Breast epithelium (tissue), 4 donors: ENCODE results near the gene ZNF536. TPM values are rescaled to one million over a fixed set of nuclear protein-coding genes. Genes with fewer than 3 reads are reported as not detected.
"Not testable (repeated sequence)": the region's sequence is repeated elsewhere in the genome, so short reads cannot be mapped to it uniquely, and the experiment has no call there.

Source experiments
- DNase-seq, 2 donors: peaks; one replicate each; pipeline ENCODE4 v3.0.0-alpha.2; 2019; ENCODE audit warnings: low spot score in 2 of 2
- H3K27ac ChIP-seq, 2 donors: fragments of 200-600 bp; sonication (generic) in 1 of 2; one replicate each; pipeline ENCODE4 v1.5.1; 2016 to 2019; ENCODE audit warnings: mild to moderate bottlenecking in 1 of 2
- H3K27me3 ChIP-seq, 2 donors: fragments of 200-600 bp; sonication (generic) in 1 of 2; one replicate each; pipeline versions ENCODE4 v1.5.1 to v1.6.0; 2017 to 2019; ENCODE audit warnings: control low read depth in 1 of 2, mild to moderate bottlenecking in 1 of 2
- H3K36me3 ChIP-seq: fragments of 200-600 bp; one replicate; pipeline ENCODE4 v1.5.1; 2019
- H3K4me1 ChIP-seq, 2 donors: fragments of 200-600 bp; sonication (generic); one replicate each; pipeline ENCODE4 v1.5.1; 2016 to 2019; ENCODE audit warnings: control low read depth in 1 of 2
- H3K4me3 ChIP-seq, 3 donors: fragments of 200-600 bp; sonication (generic); 1 replicate in 2 of 3; 2 replicates in 1 of 3; pipeline ENCODE4 v1.5.1; 2016 to 2019; ENCODE audit warnings: mild to moderate bottlenecking in 3 of 3, moderate library complexity in 2 of 3
- H3K9me3 ChIP-seq, 2 donors: fragments of 200-600 bp; sonication (generic) in 1 of 2; one replicate each; pipeline ENCODE4 v1.5.1; 2016 to 2019; ENCODE audit warnings: control low read depth in 1 of 2
- POLR2A ChIP-seq: fragments of 450-650 bp; IDR thresholded peaks from one replicate; pipeline ENCODE4 v1.6.1; 2016; ENCODE audit warnings: antibody characterized with exemption, mild to moderate bottlenecking, moderate library complexity
- POLR2AphosphoS5 ChIP-seq, 3 donors: sonication (generic); formaldehyde crosslinking; IDR thresholded peaks; one replicate each; pipeline ENCODE4 v1.6.1; 2017; ENCODE audit warnings: antibody characterized with exemption in 3 of 3
- intact Hi-C: fragments of 100-400 bp; cut with DNase I; formaldehyde crosslinking; loops from one replicate; pipeline ENCODE4 v1.15.1; 2023; ENCODE audit warnings: low total_unique reads
- total RNA-seq, 3 donors: library from RNA; depleted of rRNA; stranded (reverse); fragments of >200 nt; gene quantifications; one replicate each; pipeline ENCODE4 v1.1.0, GENCODE V29; 2016
- TF ChIP-seq, protein P1 (sequence below), 3 donors: fragments of 450-650 bp; IDR thresholded peaks; one replicate each; pipeline ENCODE4 v1.5.1; 2016 to 2017; ENCODE audit warnings: antibody characterized with exemption in 3 of 3, mild to moderate bottlenecking in 3 of 3, moderate library complexity in 3 of 3

The ZNF536 gene
- total RNA-seq, 3 donors from 2014 or later: under 0.01 to 0.15 TPM; not detected in 1

DNA sequence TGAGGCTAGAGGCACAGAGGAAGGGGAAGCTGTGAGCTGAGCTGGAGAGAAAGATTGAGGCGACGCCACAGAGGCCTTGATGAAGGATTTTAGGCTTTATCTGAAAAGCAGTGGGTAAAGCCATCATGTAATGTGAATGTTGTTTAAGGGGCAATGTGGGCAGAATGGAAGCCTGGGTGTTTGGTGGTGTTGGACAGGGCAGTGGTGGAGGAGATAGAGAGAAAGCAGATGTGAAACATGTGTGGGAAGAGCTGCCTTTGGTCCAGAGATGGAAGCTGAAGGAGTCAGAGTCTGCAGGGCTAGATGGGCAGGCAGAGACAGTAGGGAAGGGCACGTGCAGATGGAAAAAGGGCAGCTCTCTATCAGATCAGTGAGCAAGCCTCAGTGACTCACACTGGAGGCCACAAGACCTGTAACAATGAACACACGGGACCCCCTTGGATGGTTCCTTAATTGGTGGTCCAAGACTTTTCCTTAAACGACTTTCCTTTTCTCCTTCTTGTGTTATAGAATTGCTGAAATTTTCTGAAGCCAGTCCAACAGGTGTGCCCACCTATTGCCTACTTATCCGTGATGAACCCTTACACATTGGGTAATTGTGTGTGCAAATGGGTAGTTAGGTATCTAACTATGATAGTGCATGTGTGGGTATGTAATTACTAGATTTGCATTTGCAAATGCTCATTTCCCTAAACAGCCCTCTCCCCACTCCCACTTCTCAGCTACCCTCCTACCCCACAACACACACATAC is 21.7 kb downstream of the ZNF536 start:
- Histone ChIP-seq H3K27me3 (peaks cover 0 to 8% of the 10 kb centered on the region in 2 donors), H3K36me3 (no peaks in the 10 kb centered on the region), H3K9me3 (no peaks in the 10 kb centered on the region), H3K4me3 (no peak overlapping the region), H3K27ac (no peak overlapping the region), H3K4me1 (no peaks in the 10 kb centered on the region)
- intact Hi-C loops: no loop called here
- TF ChIP-seq POLR2AphosphoS5 (IDR thresholded peaks at IDR 0.05) (no peak), POLR2A (no peak)
- TF ChIP-seq, protein P1, sequence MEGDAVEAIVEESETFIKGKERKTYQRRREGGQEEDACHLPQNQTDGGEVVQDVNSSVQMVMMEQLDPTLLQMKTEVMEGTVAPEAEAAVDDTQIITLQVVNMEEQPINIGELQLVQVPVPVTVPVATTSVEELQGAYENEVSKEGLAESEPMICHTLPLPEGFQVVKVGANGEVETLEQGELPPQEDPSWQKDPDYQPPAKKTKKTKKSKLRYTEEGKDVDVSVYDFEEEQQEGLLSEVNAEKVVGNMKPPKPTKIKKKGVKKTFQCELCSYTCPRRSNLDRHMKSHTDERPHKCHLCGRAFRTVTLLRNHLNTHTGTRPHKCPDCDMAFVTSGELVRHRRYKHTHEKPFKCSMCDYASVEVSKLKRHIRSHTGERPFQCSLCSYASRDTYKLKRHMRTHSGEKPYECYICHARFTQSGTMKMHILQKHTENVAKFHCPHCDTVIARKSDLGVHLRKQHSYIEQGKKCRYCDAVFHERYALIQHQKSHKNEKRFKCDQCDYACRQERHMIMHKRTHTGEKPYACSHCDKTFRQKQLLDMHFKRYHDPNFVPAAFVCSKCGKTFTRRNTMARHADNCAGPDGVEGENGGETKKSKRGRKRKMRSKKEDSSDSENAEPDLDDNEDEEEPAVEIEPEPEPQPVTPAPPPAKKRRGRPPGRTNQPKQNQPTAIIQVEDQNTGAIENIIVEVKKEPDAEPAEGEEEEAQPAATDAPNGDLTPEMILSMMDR (IDR thresholded peaks at IDR 0.05): no peak
- no peak for DNase-seq

DNA sequence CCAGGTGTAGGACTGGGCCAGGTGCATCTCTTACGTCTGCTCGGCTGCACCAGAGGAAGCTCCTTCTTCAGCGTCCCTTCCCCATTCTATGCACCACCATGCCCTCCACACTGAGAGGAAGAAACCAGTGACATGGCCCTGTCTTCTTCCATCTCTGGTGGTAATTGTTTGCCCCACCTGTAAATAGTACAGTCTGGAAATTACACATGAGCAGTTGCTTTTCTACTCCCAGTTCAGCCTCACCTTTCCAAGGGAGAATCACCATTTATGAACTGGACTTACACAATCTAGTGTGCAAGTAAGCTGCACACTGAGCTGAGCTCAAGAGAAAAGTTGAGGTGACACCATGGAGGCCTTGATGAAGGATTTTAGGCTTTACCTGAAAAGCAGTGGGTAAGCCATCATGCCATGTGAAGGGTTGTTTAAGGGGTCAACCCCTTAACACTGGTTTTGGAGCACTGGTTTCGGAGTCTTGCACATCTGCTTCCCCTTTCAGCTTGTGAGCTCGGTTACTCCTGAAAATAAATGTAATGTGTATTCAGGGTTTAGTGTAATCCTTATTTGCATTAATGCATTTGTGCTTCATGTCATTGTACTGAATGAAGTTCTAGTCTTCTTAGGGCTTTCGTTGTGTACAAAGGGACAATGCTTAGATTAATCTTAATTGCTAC is 22.4 kb downstream of the ZNF536 start:
- Histone ChIP-seq H3K9me3 (no peaks in the 10 kb centered on the region), H3K36me3 (no peaks in the 10 kb centered on the region), H3K4me1 (no peaks in the 10 kb centered on the region), H3K4me3 (no peak overlapping the region), H3K27ac (no peak overlapping the region), H3K27me3 (peaks cover 0 to 8% of the 10 kb centered on the region in 2 donors)
- TF ChIP-seq POLR2A: no peak
- no peak for TF ChIP-seq POLR2AphosphoS5 (IDR thresholded peaks at IDR 0.05)
- TF ChIP-seq, protein P1 (IDR thresholded peaks at IDR 0.05): no peak
- DNase-seq: no peak
- intact Hi-C loops: no loop called here

DNA sequence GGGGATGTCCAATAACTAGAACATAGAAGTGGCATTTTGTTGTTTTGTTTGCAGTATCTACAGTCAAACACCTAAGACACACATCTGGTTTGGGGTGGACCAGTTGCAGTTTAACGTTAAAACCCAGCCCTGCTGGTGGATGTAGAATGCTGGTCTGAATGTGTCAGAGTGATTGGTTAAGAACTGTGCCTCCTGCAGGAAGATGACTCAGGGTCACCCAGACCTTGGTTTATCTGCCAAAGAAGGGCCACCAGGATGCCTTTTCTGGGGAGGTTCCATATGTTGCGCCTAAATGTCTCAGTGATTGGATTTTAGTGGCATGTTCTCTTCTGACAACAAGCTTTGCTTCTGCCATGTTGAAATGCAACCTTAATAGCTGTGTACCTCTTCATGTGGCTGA is 23.1 kb downstream of the ZNF536 start:
- H3K36me3 ChIP-seq: no peaks in the 10 kb centered on the region
- H3K27ac ChIP-seq: no peak overlapping the region
- H3K27me3 ChIP-seq: peaks cover 0 to 8% of the 10 kb centered on the region in 2 donors
- DNase-seq: no peak
- H3K4me1 ChIP-seq: no peaks in the 10 kb centered on the region
- TF ChIP-seq POLR2AphosphoS5 (IDR thresholded peaks at IDR 0.05) (no peak), POLR2A (no peak)
- TF ChIP-seq, protein P1 (IDR thresholded peaks at IDR 0.05): no peak
- no peaks in the 10 kb centered on the region for H3K9me3 ChIP-seq
- intact Hi-C loops: no loop called here
- H3K4me3 ChIP-seq: no peak overlapping the region

DNA sequence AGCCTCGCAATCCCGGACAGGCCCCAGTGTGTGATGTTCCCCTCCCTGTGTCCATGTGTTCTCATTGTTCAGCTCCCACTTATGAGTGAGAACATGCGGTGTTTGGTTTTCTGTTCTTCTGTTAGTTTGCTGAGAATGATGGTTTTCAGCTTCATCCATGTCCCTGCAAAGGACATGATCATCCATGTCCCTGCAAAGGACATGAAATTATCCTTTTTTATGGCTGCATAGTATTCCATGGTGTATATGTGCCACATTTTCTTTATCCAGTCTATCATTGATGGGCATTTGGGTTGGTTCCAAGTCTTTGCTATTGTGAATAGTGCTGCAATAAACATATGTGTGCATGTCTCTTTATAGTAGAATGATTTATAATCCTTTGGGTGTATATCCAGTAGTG is 26.4 kb downstream of the ZNF536 start:
- DNase-seq, H3K4me3 ChIP-seq, H3K9me3 ChIP-seq, H3K27ac ChIP-seq, intact Hi-C loops, H3K27me3 ChIP-seq, H3K4me1 ChIP-seq, H3K36me3 ChIP-seq: not testable (repeated sequence)

DNA sequence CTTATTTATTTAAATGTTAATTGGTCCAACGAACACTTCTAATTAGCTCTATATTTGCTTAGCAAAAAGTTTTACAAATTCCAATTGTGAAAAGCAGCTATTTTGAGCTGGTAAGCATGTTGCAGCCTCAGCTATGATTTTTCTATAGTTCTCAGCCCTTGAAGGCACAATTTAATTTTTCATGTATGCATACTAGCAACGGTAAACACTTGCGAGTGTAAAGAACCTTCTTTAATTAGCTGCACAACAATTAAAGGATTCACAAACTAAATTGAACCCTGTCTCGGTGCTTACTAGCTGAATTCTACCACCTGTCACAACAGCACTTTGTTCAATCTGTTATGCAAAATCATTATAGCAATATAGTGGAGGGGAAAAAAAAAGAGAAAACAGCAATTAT is 29.8 kb downstream of the ZNF536 start:
- H3K4me3 ChIP-seq: no peak overlapping the region
- TF ChIP-seq POLR2AphosphoS5 (IDR thresholded peaks at IDR 0.05): no peak
- TF ChIP-seq, protein P1 (IDR thresholded peaks at IDR 0.05): no peak
- no peak for DNase-seq
- H3K4me1 ChIP-seq: no peaks in the 10 kb centered on the region
- peaks cover 0 to 4% of the 10 kb centered on the region in 2 donors for H3K27me3 ChIP-seq
- intact Hi-C loops: no loop called here
- no peaks in the 10 kb centered on the region for H3K9me3 ChIP-seq
- H3K36me3 ChIP-seq: no peaks in the 10 kb centered on the region
- H3K27ac ChIP-seq: no peak overlapping the region
